GM12878 (cell line): ENCODE measurements around the gene ZFP62. TPM values are rescaled to one million over a fixed set of nuclear protein-coding genes. Genes with fewer than 3 reads are reported as not detected.
A peak's percentile ranks its signal among the peaks of the same experiment; 100 is the strongest.

Source experiments
- ATAC-seq: fragments of 200-7000 bp; cut with Tn5 transposase; 3 replicates; pipeline ENCODE4 v1.9.1; 2020; ENCODE audit warnings: mild to moderate bottlenecking, moderate library complexity
- BruUV-seq: library from RNA; stranded (reverse); fragments of 400-500 nt; replicated peaks from 2 replicates; lab custom pipeline; 2021; lab: Mats Ljungman, UMichigan
- CTCF ChIA-PET: fragments of 300-600 bp; sonication (Branson Sonifier 250); formaldehyde crosslinking; extraction: SDS; loops from one replicate; lab custom pipeline; 2021; ENCODE audit warnings: inconsistent platforms; lab: Yijun Ruan, JAX
- POLR2A ChIA-PET: fragments of 350-600 bp; formaldehyde crosslinking; extraction: SDS; loops from one replicate; lab custom pipeline; 2021; ENCODE audit warnings: inconsistent platforms; lab: Charles Lee
- RAD21 ChIA-PET: fragments of 300-600 bp; sonication (Branson Sonifier 250); formaldehyde crosslinking; loops from one replicate; lab custom pipeline; 2023; ENCODE audit warnings: antibody characterized with exemption; ENCODE audit not compliant: unreplicated experiment; lab: Charles Lee
- SMC1A ChIA-PET: fragments of 300-600 bp; sonication (Branson Sonifier 250); formaldehyde crosslinking; loops from one replicate; lab custom pipeline; 2023; ENCODE audit not compliant: unreplicated experiment, uncharacterized antibody; lab: Charles Lee
- DNase-seq: peaks from one replicate; pipeline ENCODE4 v3.0.0-alpha.2; 2011; ENCODE audit warnings: low read depth, low spot score
- FAIRE-seq: peaks from 3 replicates; lab custom pipeline; 2011; peaks lifted over from hg19 to GRCh38; lab: Jason Lieb, UNC
- H2AFZ ChIP-seq: 2 replicates; pipeline ENCODE4 v1.6.0; 2011; ENCODE audit warnings: low read depth, low read length, control low read depth; ENCODE audit not compliant: control insufficient read depth
- H3K27ac ChIP-seq: 2 replicates; pipeline ENCODE4 v1.5.1; 2011; ENCODE audit warnings: control low read depth; ENCODE audit not compliant: control insufficient read depth, insufficient read depth
- H3K27me3 ChIP-seq, 2 experiments: replicated peaks in 1 of 2; 2 replicates each; pipeline versions ENCODE4 v1.6.0 to v1.6.1; 2011; ENCODE audit warnings: low read length in 1 of 2; ENCODE audit not compliant: control insufficient read depth in 2 of 2, insufficient read depth in 2 of 2
- H3K36me3 ChIP-seq, 2 experiments: 2 replicates each; pipeline ENCODE4 v1.5.1; 2011; ENCODE audit warnings: low read length in 1 of 2; ENCODE audit not compliant: control insufficient read depth in 2 of 2, insufficient read depth in 2 of 2
- H3K4me1 ChIP-seq: 2 replicates; pipeline ENCODE4 v1.6.1; 2011; ENCODE audit warnings: mild to moderate bottlenecking, low read length, moderate library complexity, mixed read lengths; ENCODE audit not compliant: control insufficient read depth, insufficient read depth
- H3K4me2 ChIP-seq: 2 replicates; pipeline ENCODE4 v1.6.0; 2011; ENCODE audit warnings: control low read depth; ENCODE audit not compliant: control insufficient read depth, insufficient read depth
- H3K4me3 ChIP-seq: fragments of 200-600 bp; sonication (generic); 2 replicates; pipeline ENCODE4 v1.5.1; 2016
- H3K79me2 ChIP-seq: 2 replicates; pipeline ENCODE4 v1.6.0; 2011; ENCODE audit warnings: low read length; ENCODE audit not compliant: control insufficient read depth, insufficient read depth
- H3K9ac ChIP-seq: 2 replicates; pipeline ENCODE4 v1.8.0; 2011; ENCODE audit warnings: low read length, control low read depth, mixed read lengths; ENCODE audit not compliant: control insufficient read depth, insufficient read depth
- H3K9me3 ChIP-seq: replicated peaks from 3 replicates; pipeline ENCODE4 v1.5.1; 2011; ENCODE audit warnings: mild to moderate bottlenecking, low read length; ENCODE audit not compliant: control insufficient read depth, insufficient read depth
- H4K20me1 ChIP-seq: 2 replicates; pipeline ENCODE4 v1.6.0; 2011; ENCODE audit not compliant: control insufficient read depth, insufficient read depth
- ASH2L ChIP-seq: fragments of 300-600, 200-600 bp; sonication (generic); IDR thresholded peaks from 2 replicates; pipeline ENCODE4 v1.6.1; 2017; ENCODE audit warnings: low read depth, mild to moderate bottlenecking, borderline replicate concordance
- BACH1 ChIP-seq: fragments of 450-650 bp; IDR thresholded peaks from 2 replicates; pipeline ENCODE4 v1.6.1; 2017; ENCODE audit warnings: mild to moderate bottlenecking, borderline replicate concordance
- BHLHE40 ChIP-seq, 2 experiments: fragments of 450-650 bp in 1 of 2; IDR thresholded peaks; 2 replicates each; pipeline ENCODE4 v1.6.1; 2011 to 2017; ENCODE audit warnings: low read depth in 2 of 2, borderline replicate concordance in 1 of 2, improper control_type of control experiment in 1 of 2, low read length in 1 of 2, mild to moderate bottlenecking in 1 of 2
- CEBPZ ChIP-seq: fragments of 150-350 bp; IDR thresholded peaks from 2 replicates; pipeline ENCODE4 v1.6.1; 2016; ENCODE audit warnings: low read depth, low read length
- EP300 ChIP-seq, 2 experiments: fragments of 150-350 bp in 1 of 2; IDR thresholded peaks; 2 replicates each; pipeline ENCODE4 v1.6.1; 2011 to 2012; ENCODE audit warnings: low read depth in 2 of 2, low read length in 2 of 2, borderline replicate concordance in 1 of 2, improper control_type of control experiment in 1 of 2, inconsistent platforms in 1 of 2; ENCODE audit not compliant: control insufficient read depth in 1 of 2
- ETV6 ChIP-seq, 2 experiments: fragments of 450-650 bp in 1 of 2; IDR thresholded peaks in 1 of 2; conservative IDR thresholded peaks in 1 of 2; 2 replicates each; pipeline ENCODE4 v1.6.1; 2014; ENCODE audit warnings: antibody characterized with exemption in 1 of 2, borderline replicate concordance in 1 of 2, low read depth in 1 of 2, mild to moderate bottlenecking in 1 of 2, moderate library complexity in 1 of 2
- MTA2 ChIP-seq: fragments of 450-650 bp; IDR thresholded peaks from 2 replicates; pipeline ENCODE4 v1.6.1; 2016; ENCODE audit warnings: low read depth, mild to moderate bottlenecking, moderate library complexity
- NFXL1 ChIP-seq: fragments of 450-650 bp; IDR thresholded peaks from 2 replicates; pipeline ENCODE4 v1.6.1; 2017; ENCODE audit warnings: antibody characterized with exemption, mild to moderate bottlenecking, borderline replicate concordance
- NFYB ChIP-seq: IDR thresholded peaks from 2 replicates; pipeline ENCODE4 v1.6.1; 2011; ENCODE audit warnings: low read depth, mild to moderate bottlenecking, low read length, improper control_type of control experiment, moderate library complexity; ENCODE audit not compliant: insufficient read depth
- SREBF2 ChIP-seq: IDR thresholded peaks from 2 replicates; pipeline ENCODE4 v1.6.1; 2012; ENCODE audit warnings: mild to moderate bottlenecking, low read length
- SUPT20H ChIP-seq: IDR thresholded peaks from 2 replicates; pipeline ENCODE4 v1.6.1; 2011; ENCODE audit warnings: low read depth, mild to moderate bottlenecking, low read length, moderate library complexity, borderline replicate concordance; ENCODE audit not compliant: control insufficient read depth
- USF2 ChIP-seq: IDR thresholded peaks from 2 replicates; pipeline ENCODE4 v1.6.1; 2011; ENCODE audit warnings: low read depth, low read length, improper control_type of control experiment, borderline replicate concordance
- WGBS: methylation state at CpG from one replicate; pipeline ENCODE4 v1.1.6; 2016; ENCODE audit warnings: low lambda C conversion rate; ENCODE audit not compliant: insufficient replicate concordance, insufficient coverage; ENCODE audit errors: missing lambda C conversion rate; 5-methylcytosine and 5-hydroxymethylcytosine counted together
- in situ Hi-C: fragments of 300-500 bp; cut with MboI; formaldehyde crosslinking; loops from 9 replicates; pipeline ENCODE4 v1.14.3; 2018; ENCODE audit warnings: mixed read lengths
- intact Hi-C: fragments of 100-400 bp; cut with micrococcal nuclease; formaldehyde crosslinking; loops from one replicate; pipeline ENCODE4 v1.14.2; 2022; ENCODE audit not compliant: unreplicated experiment
- polyA plus RNA-seq, 11 experiments: library from polyadenylated mRNA; depleted of rRNA in 4 of 11; unstranded in 6 of 11; stranded (reverse) in 5 of 11; fragments of >200 nt; fragmentation: Nextera tagmentation in 4 of 11; fragmentation: Illumina TruSeq in 1 of 11; extraction: Ambion mirVana in 4 of 11; extraction: Trizol in 1 of 11; gene quantifications; 1 replicate in 1 of 11; 2 replicates in 10 of 11; pipeline versions ENCODE4 v1.2.1 to v1.2.3, GENCODE V29; 2011 to 2016; ENCODE audit warnings: inconsistent platforms in 2 of 11, missing spikeins in 2 of 11, low read depth in 1 of 11
- total RNA-seq, 4 experiments: library from RNA; depleted of rRNA in 3 of 4; stranded (reverse); fragments of >200 nt in 3 of 4; fragmentation: Illumina TruSeq in 1 of 4; extraction: Trizol in 1 of 4; gene quantifications; 2 replicates each; pipeline versions ENCODE4 v1.2.1 to v1.2.3, GENCODE V29; 2013 to 2021

ZFP62 gene
- total and polyA plus RNA-seq, 10 of the 15 experiments (the other 5 are each of a cell fraction or from before 2014, with no cell fraction given), result 9.2 to 39.7 (median 21.1) TPM

DNA sequence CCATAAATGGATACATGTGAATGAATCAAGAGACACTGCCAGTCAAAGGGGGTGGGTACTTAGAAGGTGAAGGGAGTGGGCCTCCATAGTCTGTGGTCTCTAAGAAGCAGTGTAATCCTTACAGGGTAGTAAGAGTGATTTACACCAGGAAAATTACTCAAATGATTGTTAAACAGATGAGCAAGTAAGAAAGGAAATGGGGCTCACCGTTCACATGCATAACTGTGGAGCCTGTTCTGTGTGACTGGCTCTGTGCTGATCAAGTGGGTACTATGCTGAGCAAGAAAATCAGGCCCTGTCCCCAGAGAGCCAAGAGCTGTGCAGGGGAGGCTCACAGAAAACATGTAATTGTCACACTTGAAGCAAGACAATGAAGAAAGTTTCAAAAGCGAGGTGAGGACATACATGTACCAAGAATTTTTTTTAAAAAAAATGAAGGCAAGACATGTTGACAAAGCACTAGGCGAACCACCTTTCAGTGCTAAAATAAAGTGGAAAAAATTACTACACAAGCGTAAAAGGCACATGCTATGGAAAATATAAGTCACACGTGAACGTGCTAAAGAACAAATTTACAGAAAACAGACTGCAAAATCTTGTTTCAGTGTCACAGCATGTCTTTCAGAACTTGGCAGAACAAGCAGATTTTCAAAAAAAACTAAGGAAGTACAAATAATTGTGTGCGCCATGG lies 40.4 kb upstream of the ZFP62 start (continued):
- TF ChIP-seq USF2, result no peak
- TF ChIP-seq BHLHE40 (IDR thresholded peaks at IDR 0.05; ENCODE audit: borderline replicate concordance in 1 of 2, low read depth in 2 of 2, low read length in 1 of 2), result peak in 1 of 2 experiments; percentile 56; a peak in 1 of 4 replicates
- TF ChIP-seq ASH2L, result no peak
- no peak for TF ChIP-seq MTA2
- no peak for TF ChIP-seq SUPT20H
- no peak for TF ChIP-seq NFXL1
- no peak for TF ChIP-seq SREBF2

DNA sequence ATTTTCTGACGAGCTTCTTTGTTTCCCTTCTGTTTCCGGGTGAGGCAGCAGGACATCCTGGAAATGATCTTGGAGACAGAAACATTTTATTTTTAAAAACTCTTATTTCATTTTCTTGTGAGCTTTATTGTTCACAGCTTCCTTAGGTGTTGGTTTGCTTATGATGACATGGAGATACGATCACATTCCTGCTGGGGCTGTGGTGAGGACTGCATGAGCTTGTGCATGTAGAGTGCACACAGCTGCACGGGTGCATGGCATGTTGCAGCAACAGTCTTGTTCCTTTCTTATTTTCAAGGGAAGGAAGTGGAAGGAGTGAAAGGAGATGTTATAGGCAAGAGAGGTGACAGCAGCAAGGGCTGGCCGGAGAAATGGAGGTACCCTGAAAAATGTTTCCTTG lies 39.1 kb upstream of the ZFP62 start:
- intact Hi-C loops, result no loop called here
- 47% methylated on average over 5 of the region's 5 CpGs for WGBS
- H3K27me3 ChIP-seq, result no peaks in the 10 kb centered on the region
- no peak overlapping the region for H2AFZ ChIP-seq
- ChIA-PET RAD21 (no interaction called here), SMC1A (interaction anchor here (1.0 to 2.1 kb wide), 4 partner anchors 9 to 75 kb away, joined by 3 to 5 read pairs (median 4); no protein-coding TSS in a partner anchor), CTCF (interaction anchor here (0.9 to 1.1 kb wide), 3 partner anchors 30 to 155 kb away, joined by 3 read pairs; no protein-coding TSS in a partner anchor), POLR2A (no interaction called here)
- H4K20me1 ChIP-seq, result no peaks in the 10 kb centered on the region
- H3K9me3 ChIP-seq, result no peaks in the 10 kb centered on the region; the same call in 2 of the 3 replicates
- DNase-seq, result no peak
- BruUV-seq, result no TSS peak
- in situ Hi-C loops, result no loop called here
- H3K79me2 ChIP-seq, result no peaks in the 10 kb centered on the region
- no peak overlapping the region for H3K27ac ChIP-seq
- ATAC-seq, result no peak
- no peaks in the 10 kb centered on the region for H3K36me3 ChIP-seq
- H3K4me1 ChIP-seq, result no peaks in the 10 kb centered on the region
- TF ChIP-seq BACH1 (no peak), ETV6 (conservative IDR thresholded peaks at IDR 0.05 in 1 of 2, IDR thresholded peaks at IDR 0.05 in 1 of 2; ENCODE audit: borderline replicate concordance in 1 of 2, low read depth in 1 of 2) (no peak), CEBPZ (no peak), EP300 (IDR thresholded peaks at IDR 0.05; ENCODE audit: borderline replicate concordance in 1 of 2, control insufficient read depth in 1 of 2, low read depth in 2 of 2, low read length in 2 of 2) (no peak), NFYB (no peak)
- TF ChIP-seq, all 136 proteins: peak for 0
- FAIRE-seq, result no peak
- Histone ChIP-seq H3K4me3 (no peak overlapping the region), H3K4me2 (no peak overlapping the region), H3K9ac (no peak overlapping the region)
